Measurements from ENCODE around the gene PAWR.

The PAWR gene

DNA sequence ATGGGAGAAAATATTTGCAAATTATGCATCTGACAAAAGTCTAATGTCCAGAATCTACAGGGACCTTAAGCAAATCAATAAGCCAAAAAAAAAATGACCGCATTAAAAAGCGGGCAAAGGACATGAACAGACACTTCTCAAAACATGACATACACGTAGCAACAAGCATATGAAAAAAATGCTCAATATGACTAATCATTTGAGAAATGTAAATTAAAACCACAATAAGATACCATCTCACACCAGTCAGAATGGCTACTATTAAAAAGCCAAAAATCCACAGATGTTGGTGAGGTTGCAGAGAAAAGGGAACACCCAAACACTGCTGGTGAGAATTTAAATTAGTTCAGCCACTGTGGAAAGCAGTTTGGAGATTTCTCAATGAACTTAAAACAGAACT is 16.1 kb downstream of the PAWR start:
- Histone ChIP-seq H2AFZ (ENCODE audit: low read length) (no peak overlapping the region), H3F3A (ENCODE audit: insufficient read depth, low read length) (no peaks in the 10 kb centered on the region), H3K9ac (ENCODE audit: low read length) (no peak overlapping the region), H3K36me3 (replicated peaks; ENCODE audit: insufficient read depth, low read length) (no peaks in the 10 kb centered on the region), H3K27ac (ENCODE audit: low read length) (no peak overlapping the region), H3K4me1 (ENCODE audit: low read length) (peaks cover 6% of the 10 kb centered on the region; the same call in 1 of the 2 replicates), H3K27me3 (replicated peaks; ENCODE audit: insufficient read depth, low read length) (no peaks in the 10 kb centered on the region), H3K9me2 (replicated peaks; ENCODE audit: insufficient read depth, low read length) (no peaks in the 10 kb centered on the region), H3K4me2 (ENCODE audit: low read depth, low read length) (no peak overlapping the region), H3K4me3 (ENCODE audit: low read length) (no peak overlapping the region), H3K79me2 (ENCODE audit: low read length) (peaks cover 99% of the 10 kb centered on the region), H4K20me1 (ENCODE audit: insufficient read depth, low read length) (no peaks in the 10 kb centered on the region), H3K9me3 (replicated peaks; ENCODE audit: insufficient read depth, low read length) (no peaks in the 10 kb centered on the region)
- no peak for DNase-seq
- TF ChIP-seq EZH2 (optimal IDR thresholded peaks at IDR 0.05; ENCODE audit: low read depth, low read length) = no peak
- TF ChIP-seq, protein P1, sequence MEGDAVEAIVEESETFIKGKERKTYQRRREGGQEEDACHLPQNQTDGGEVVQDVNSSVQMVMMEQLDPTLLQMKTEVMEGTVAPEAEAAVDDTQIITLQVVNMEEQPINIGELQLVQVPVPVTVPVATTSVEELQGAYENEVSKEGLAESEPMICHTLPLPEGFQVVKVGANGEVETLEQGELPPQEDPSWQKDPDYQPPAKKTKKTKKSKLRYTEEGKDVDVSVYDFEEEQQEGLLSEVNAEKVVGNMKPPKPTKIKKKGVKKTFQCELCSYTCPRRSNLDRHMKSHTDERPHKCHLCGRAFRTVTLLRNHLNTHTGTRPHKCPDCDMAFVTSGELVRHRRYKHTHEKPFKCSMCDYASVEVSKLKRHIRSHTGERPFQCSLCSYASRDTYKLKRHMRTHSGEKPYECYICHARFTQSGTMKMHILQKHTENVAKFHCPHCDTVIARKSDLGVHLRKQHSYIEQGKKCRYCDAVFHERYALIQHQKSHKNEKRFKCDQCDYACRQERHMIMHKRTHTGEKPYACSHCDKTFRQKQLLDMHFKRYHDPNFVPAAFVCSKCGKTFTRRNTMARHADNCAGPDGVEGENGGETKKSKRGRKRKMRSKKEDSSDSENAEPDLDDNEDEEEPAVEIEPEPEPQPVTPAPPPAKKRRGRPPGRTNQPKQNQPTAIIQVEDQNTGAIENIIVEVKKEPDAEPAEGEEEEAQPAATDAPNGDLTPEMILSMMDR (IDR thresholded peaks at IDR 0.05; ENCODE audit: low read length) = no peak
- TF ChIP-seq EZH2phosphoT487 (IDR thresholded peaks at IDR 0.05; ENCODE audit: low read length) = no peak

DNA sequence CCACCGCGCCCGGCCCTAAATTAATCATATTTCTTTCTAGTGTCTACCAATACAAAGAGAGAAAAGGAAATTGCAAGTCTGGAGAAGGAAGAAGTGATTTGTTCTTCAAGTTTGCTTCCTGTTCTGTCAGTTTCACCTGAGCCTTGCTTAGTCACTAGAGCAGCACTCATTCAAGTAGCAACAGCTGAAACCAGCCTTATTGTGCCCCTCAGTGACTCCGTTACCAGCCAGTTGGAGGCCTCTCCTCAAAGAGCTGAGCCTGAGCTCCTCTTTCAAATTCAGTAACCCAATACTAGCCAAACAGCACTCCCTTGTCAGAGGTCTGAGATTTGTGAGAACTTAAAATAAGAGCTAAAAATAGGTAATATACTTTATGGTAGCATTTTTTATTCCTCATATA is 17.4 kb downstream of the PAWR start:
- DNase-seq = peak; percentile 17
- H3K4me2 ChIP-seq (ENCODE audit: low read depth, low read length) = no peak overlapping the region
- no peaks in the 10 kb centered on the region for H3K9me3 ChIP-seq (replicated peaks; ENCODE audit: insufficient read depth, low read length)
- H2AFZ ChIP-seq (ENCODE audit: low read length) = no peak overlapping the region
- H3K9me2 ChIP-seq (replicated peaks; ENCODE audit: insufficient read depth, low read length) = no peaks in the 10 kb centered on the region
- no peaks in the 10 kb centered on the region for H3K27me3 ChIP-seq (replicated peaks; ENCODE audit: insufficient read depth, low read length)
- no peak overlapping the region for H3K9ac ChIP-seq (ENCODE audit: low read length)
- no peak overlapping the region for H3K27ac ChIP-seq (ENCODE audit: low read length)
- no peaks in the 10 kb centered on the region for H3F3A ChIP-seq (ENCODE audit: insufficient read depth, low read length)
- no peaks in the 10 kb centered on the region for H4K20me1 ChIP-seq (ENCODE audit: insufficient read depth, low read length)
- no peak overlapping the region for H3K4me3 ChIP-seq (ENCODE audit: low read length)
- TF ChIP-seq, protein P1 (IDR thresholded peaks at IDR 0.05; ENCODE audit: low read length) = no peak
- no peak for TF ChIP-seq EZH2 (optimal IDR thresholded peaks at IDR 0.05; ENCODE audit: low read depth, low read length)
- H3K79me2 ChIP-seq (ENCODE audit: low read length) = peaks cover 93% of the 10 kb centered on the region
- no peaks in the 10 kb centered on the region for H3K36me3 ChIP-seq (replicated peaks; ENCODE audit: insufficient read depth, low read length)
- peaks cover 6% of the 10 kb centered on the region; the same call in 1 of the 2 replicates for H3K4me1 ChIP-seq (ENCODE audit: low read length)

DNA sequence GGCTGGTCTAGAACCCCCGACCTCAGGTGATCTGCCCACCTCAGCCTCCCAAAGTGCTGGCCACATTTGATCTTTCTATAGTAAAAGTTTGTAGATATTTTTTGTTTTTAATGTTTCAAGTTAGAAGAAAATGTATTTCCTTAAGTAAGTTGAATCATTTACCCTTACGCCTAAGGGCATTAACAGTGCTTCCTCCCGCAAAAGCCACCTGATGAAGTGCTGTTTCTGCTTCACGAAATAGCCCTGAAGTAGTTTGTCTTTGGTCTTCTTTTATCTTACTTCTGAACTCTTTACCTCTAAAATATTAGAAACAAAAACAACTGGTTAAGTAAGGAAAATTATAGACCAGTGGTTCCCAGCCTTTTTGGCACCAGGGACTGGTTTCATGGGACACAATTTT is 22.7 kb downstream of the PAWR start:
- no peaks in the 10 kb centered on the region for H3K9me2 ChIP-seq (replicated peaks; ENCODE audit: insufficient read depth, low read length)
- TF ChIP-seq, protein P1 (IDR thresholded peaks at IDR 0.05; ENCODE audit: low read length) = no peak
- no peak for TF ChIP-seq EZH2 (optimal IDR thresholded peaks at IDR 0.05; ENCODE audit: low read depth, low read length)
- TF ChIP-seq EZH2phosphoT487 (IDR thresholded peaks at IDR 0.05; ENCODE audit: low read length) = no peak
- H3K9me3 ChIP-seq (replicated peaks; ENCODE audit: insufficient read depth, low read length) = no peaks in the 10 kb centered on the region
- H2AFZ ChIP-seq (ENCODE audit: low read length) = no peak overlapping the region
- no peak for DNase-seq
- H3K27me3 ChIP-seq (replicated peaks; ENCODE audit: insufficient read depth, low read length) = no peaks in the 10 kb centered on the region
- no peak overlapping the region for H3K4me2 ChIP-seq (ENCODE audit: low read depth, low read length)
- peaks cover 81% of the 10 kb centered on the region for H3K79me2 ChIP-seq (ENCODE audit: low read length)
- no peak overlapping the region for H3K4me3 ChIP-seq (ENCODE audit: low read length)
- H4K20me1 ChIP-seq (ENCODE audit: insufficient read depth, low read length) = no peaks in the 10 kb centered on the region
- H3K4me1 ChIP-seq (ENCODE audit: low read length) = no peaks in the 10 kb centered on the region
- H3K9ac ChIP-seq (ENCODE audit: low read length) = no peak overlapping the region
- H3F3A ChIP-seq (ENCODE audit: insufficient read depth, low read length) = no peaks in the 10 kb centered on the region
- no peak overlapping the region for H3K27ac ChIP-seq (ENCODE audit: low read length)
- H3K36me3 ChIP-seq (replicated peaks; ENCODE audit: insufficient read depth, low read length) = no peaks in the 10 kb centered on the region

Measured in MM.1S (cell line).